Muscle of back (tissue), 11 donors: ENCODE data around the gene TUBE1. TPM values are rescaled to one million over a fixed set of nuclear protein-coding genes. Genes with fewer than 3 reads are reported as not detected.
A peak's percentile ranks its signal among the peaks of the same experiment; 100 is the strongest.

Source experiments
- DNase-seq, 3 donors: peaks; one replicate each; pipeline versions ENCODE4 v3.0.0 to v3.0.0-alpha.2; 2013
- polyA plus RNA-seq, 10 donors: library from polyadenylated mRNA; unstranded; fragments of 120-200 nt; gene quantifications; one replicate each; pipeline ENCODE4 v1.2.1, GENCODE V29; 2013; ENCODE audit not compliant: insufficient read length in 10 of 10

TUBE1 gene
- polyA plus RNA-seq, 10 donors, result 10.8 to 35.0 (median 17.3) TPM

GRCh38 chr6:112037783-112038216, 49.5 kb downstream of the TUBE1 start:
- DNase-seq, result peak in 1 of 3 donors; percentile 77

- DNase-seq, result no peak
Measured at GRCh38 chr6:112036088-112036637, 51.1 kb downstream of the TUBE1 start.

DNA sequence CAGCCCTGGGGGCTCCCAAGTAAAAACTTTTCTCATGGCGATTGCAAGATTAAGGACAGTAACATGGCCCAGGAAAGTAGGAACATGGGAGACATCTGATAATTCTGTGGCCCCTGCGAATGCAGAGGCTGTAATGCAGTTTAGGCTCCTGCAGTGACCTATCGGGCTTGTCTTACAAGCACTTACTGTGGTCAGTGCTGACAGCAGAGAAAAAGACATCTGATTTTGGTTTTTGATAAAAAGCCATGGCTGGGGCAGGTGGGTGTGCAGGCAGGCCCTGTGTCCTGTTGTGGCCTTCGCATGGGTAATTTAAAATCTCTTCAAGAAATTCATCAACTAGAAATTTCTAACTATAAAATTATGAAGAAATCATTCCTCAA, 52.7 kb downstream of the TUBE1 start:
- DNase-seq, result no peak

DNA sequence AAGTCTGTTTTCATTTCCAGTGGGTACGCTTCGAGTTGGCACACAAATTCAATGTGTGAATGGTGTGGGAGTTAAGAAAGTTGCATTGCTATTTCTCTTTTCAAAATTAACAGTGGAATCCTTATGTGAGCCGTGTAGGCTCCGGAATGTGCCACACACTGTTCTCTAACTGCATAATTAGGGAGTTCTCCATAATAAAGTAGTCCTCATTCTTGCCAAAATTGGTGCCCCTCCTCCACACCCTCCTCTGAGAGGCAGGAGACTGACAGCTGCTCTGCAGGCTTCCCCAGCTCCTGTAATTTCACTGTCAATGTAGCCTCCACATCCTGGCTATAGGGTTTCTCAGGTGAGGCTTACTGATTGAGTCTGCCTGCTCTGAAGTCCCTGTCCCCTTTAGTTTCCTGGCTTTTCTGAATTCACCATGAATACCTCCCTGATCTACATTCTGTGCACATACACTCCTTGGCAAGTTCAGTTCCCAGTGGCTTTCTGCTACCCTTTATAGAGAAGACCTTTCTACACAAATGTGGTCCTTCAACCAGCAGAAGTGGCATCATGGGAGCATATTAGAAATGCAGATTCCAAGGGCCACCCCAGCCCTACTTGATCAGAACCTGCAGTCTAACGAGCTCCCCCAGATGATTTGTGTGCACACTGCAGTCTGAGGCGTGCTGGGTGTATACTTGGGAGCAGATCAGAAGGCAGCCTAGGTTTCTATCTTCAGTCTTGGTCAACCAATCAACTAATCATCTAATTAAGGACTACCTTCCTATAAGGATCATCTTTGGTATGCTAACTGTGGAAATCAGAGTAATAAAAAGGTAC, 53.3 kb downstream of the TUBE1 start:
- no peak for DNase-seq

DNA sequence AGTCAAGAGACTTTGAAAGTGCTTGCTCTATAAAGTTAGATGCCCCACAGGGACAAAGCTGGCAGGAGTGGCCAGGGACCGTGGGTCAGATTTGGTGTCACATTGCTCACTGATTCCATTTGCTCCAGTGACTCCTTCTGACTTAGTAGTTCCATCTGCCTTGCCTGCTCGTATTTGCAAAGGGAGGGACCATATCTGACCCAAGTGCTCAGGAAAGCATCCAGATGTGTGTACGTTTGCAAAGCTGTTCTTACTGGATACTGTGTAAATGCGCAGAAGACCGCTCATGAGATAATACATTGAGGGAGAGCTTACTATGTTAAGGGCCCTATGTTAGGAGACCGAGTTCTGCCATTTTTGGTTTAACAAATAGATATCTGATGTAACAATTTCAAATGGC, 54.6 kb downstream of the TUBE1 start:
- DNase-seq, result no peak

DNA sequence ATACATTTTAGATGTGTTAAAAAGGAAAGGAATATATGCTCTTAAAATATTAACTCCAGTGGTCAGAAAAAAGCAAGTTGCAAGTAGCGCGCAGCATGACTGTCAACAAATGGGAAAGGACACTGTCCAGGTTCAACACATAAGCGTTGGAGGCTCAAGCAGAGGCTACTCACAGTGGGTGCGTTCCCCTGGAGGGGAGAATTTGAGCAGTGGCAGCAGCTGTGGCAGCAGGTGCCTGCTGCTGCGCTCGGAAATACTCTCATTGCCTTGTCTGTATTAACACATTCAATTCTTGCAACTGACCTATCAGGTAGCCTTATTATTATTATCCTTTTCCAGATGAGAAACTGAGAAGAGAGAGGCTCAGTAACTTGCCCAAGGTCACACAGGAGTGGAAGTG, 55.3 kb downstream of the TUBE1 start:
- no peak for DNase-seq

GRCh38 chr6:112030961-112031660, 56.2 kb downstream of the TUBE1 start:
- peak; percentile 27 to 80 (median 67) for DNase-seq

DNA sequence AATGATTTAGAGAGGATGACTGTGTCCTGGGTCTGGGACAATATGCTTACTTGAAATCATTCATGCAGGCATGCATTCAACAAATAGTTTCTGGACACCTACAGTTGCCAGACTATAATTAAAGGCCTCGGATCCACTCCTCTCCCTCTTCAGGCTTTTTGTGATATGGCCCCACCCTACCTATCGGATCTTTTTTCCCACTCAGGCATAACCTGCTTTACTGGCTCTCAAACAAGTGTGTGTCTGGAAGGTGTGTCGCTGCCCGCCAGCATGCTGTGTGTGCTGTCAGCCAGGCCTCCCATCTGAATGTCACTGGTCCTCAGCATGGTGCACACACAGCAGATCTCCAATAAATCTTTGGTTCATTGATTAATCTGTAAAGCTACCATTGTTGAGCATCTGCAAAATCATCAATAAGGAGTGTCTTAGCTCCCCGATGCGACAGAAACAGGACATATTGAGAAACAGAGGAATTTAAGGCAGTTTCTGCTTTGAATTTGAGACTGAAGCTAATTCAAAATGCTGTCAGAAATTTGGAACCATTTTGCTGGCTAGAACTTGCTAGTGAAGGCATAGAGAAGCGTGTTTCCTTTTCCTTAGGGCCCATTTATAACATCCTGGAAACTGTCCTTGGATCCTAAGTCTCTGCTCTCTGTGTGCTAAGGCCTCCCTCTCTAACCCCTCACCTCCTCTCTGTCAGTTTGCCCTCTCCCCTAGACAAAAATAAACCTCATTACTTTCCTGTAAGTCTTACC, 56.9 kb downstream of the TUBE1 start:
- DNase-seq, result peak; percentile 32 to 80 (median 66)

DNA sequence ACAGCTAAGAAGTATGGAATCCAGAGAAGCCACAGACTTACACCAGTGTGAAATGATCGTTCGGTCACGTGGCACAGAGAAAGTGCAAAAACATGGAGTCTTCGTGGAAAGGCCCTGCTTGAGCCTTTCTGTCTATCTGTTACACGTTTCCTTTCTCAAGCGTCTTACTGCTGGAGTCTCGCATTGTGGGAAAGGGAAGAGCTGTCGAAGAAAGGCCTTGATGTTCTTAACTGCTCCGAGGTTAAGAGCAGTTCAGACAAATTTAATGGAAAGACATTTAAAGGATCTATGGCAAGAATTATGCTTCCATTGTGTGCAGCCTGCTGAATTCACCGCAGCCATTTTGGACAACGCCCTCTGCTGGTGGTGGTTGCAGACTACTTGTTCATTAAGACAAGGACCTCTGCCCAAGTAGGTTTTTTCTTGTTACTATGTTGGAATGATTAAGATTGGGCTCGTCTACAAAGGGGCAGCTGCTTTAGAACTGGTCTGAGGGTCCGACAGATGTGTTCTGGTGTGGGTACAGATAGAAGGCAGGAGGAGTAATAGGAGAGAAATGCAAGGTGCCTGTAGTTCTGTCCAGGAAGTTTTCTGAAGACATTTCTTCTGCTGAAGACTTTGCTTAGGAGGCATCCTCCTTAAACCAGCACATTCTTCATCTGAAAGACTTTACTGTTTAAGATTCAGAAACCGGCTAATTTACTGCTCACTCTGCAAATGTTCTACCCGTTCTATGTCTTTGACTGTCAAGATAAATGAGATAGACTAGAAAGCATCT, 58.0 kb downstream of the TUBE1 start:
- no peak for DNase-seq

DNA sequence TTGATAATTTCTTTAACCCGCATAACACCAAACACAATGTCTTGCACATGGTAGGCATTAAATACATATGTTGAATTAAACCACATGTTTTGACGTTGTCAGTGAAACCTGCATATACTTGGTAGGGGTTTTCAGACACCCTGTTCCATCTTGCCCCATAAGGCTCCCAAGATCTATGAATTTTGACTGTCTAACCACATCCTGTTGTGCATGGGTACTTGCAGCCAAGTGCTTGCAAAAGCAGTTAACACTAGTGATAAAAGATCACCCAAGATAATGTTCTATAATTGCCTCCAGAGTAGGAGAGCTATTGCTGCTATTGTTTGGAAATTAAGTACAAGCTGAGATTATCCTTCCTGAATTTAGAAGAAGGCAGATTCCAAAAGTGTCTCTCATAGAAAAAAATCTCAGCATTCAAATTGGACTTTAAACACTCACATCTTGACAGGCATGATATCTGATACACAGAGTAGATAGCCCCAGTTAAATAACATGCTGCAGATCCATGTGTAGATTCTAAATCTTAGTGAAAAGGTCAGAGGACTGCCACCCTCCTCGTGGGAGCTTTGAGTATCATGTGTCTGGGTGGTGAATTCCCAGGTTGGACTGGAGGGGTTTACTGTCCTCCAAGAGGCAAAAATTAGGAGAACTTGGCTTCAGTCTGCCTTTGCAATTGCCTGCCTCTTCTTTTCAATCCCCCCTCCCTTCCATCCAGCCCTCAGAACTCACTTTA, 59.2 kb downstream of the TUBE1 start:
- DNase-seq, result no peak

GRCh38 chr6:112026933-112027332, 60.3 kb downstream of the TUBE1 start:
- DNase-seq, result no peak

DNA sequence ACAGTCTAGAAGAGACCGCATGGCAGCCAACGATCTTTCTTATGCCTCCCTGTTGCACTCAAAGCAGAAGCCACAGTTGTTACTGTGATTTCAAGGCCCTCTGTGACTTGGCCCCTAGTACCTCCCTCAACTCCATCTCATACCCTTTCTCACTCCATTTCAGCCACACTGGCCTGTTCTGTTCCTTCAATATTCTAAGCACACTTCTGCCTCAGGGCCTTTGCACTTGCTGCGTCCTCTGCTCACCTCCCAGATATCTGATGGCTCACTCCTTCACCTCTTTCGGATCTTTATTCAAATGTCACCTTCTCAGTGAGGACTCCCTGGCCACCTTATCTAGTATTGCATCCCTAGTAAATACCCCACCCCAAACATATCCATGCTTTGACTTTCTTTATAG, 62.8 kb downstream of the TUBE1 start:
- no peak for DNase-seq

GRCh38 chr6:112022749-112023148, 64.5 kb downstream of the TUBE1 start:
- DNase-seq, result no peak

DNA sequence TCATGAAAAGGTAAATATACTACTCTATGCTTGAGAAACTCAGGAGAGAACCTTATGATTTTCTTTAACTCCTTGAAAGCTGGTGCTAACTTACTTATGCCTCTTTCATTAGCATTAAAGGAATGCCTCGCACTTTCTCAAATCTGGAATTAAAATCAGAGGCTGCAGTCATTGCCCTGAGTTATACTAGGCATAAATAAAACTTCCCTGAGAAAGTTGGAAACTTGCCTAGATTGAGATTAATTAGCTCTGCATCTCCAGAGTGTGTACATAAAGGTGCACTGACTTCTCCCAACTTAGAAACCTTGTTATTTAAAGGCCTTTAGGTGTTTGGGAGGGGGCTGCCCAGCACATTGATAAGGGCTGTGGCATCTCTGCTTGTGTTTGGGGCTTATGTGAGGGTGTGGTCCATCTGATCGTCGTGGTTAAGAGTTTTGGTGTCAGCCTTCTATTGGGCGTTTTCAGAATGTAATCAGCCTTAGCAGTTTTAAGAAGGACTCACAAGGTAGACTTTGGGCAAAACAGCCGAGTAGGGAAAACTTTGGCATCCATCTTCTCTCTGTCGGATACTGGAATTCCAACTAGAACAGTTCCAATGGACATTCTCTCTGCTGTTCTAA, 65.5 kb downstream of the TUBE1 start:
- no peak for DNase-seq

Other genes starting within 250 kb of the TUBE1 start
- 100 to 1,000 TPM; 119 to 184 (median 154) TPM for gene FYN, start 214.0 kb downstream of the TUBE1 start, polyA plus RNA-seq
- gene CCN6, start 33.4 kb downstream of the TUBE1 start, polyA plus RNA-seq, result under 1 TPM; 0.09 to 0.35 (median 0.18) TPM
- 10 to 100 TPM; 17.8 to 26.8 (median 22.1) TPM for gene FAM229B, start 109 bp upstream of the TUBE1 start, polyA plus RNA-seq
- gene LAMA4, start 167.1 kb upstream of the TUBE1 start, polyA plus RNA-seq, result 100 to 1,000 TPM; 141 to 228 (median 158) TPM